Activated naive CD8-positive, alpha-beta T cell treated with anti-CD3 and anti-CD28 coated beads, Interleukin-2, amount 50 U/mL, for 24 hours (primary cell): ENCODE data around the gene ACD.
A peak's percentile ranks its signal among the peaks of the same experiment; 100 is the strongest.

Experiments
- ATAC-seq: fragments of 150-1000 bp; cut with Tn5 transposase; one replicate; pipeline ENCODE4 v1.10.0; 2021
- DNase-seq: peaks from one replicate; pipeline ENCODE4 v3.0.0; 2021
- H3K27ac Mint-ChIP-seq: one replicate; pipeline ENCODE4 v1.8.0; 2021; ENCODE audit warnings: mild to moderate bottlenecking, mixed read lengths
- H3K27me3 Mint-ChIP-seq: one replicate; pipeline ENCODE4 v1.8.0; 2021; ENCODE audit warnings: mixed read lengths
- H3K36me3 Mint-ChIP-seq: one replicate; pipeline ENCODE4 v1.8.0; 2021; ENCODE audit warnings: low read depth, mixed read lengths
- H3K4me1 Mint-ChIP-seq: one replicate; pipeline ENCODE4 v1.8.0; 2021; ENCODE audit warnings: mixed read lengths
- H3K4me3 Mint-ChIP-seq: one replicate; pipeline ENCODE4 v1.8.0; 2021; ENCODE audit warnings: mild to moderate bottlenecking, moderate library complexity, mixed read lengths
- H3K9me3 Mint-ChIP-seq: one replicate; pipeline ENCODE4 v1.8.0; 2021; ENCODE audit warnings: mixed read lengths

The ACD gene

GRCh38 chr16:67683767-67684166 lies 23.7 kb upstream of the ACD start:
- H3K9me3 Mint-ChIP-seq = no peaks in the 10 kb centered on the region
- no peak for DNase-seq
- peaks cover 15% of the 10 kb centered on the region for H3K36me3 Mint-ChIP-seq
- no peaks in the 10 kb centered on the region for H3K27me3 Mint-ChIP-seq
- H3K4me3 Mint-ChIP-seq = no peak overlapping the region
- no peak for ATAC-seq
- H3K27ac Mint-ChIP-seq = no peak overlapping the region
- H3K4me1 Mint-ChIP-seq = peaks cover 3% of the 10 kb centered on the region

- ATAC-seq (no peak), DNase-seq (no peak)
- H3K27me3 Mint-ChIP-seq = no peaks in the 10 kb centered on the region
- H3K9me3 Mint-ChIP-seq = no peaks in the 10 kb centered on the region
- H3K36me3 Mint-ChIP-seq = peaks cover 10% of the 10 kb centered on the region
- no peak overlapping the region for H3K4me3 Mint-ChIP-seq
- no peak overlapping the region for H3K27ac Mint-ChIP-seq
- H3K4me1 Mint-ChIP-seq = no peaks in the 10 kb centered on the region
These were observed 20.2 kb upstream of the ACD start for GRCh38 chr16:67679935-67680897.

- no peak overlapping the region for H3K27ac Mint-ChIP-seq
- H3K9me3 Mint-ChIP-seq = no peaks in the 10 kb centered on the region
- no peaks in the 10 kb centered on the region for H3K4me1 Mint-ChIP-seq
- ATAC-seq (no peak), DNase-seq (no peak)
- no peaks in the 10 kb centered on the region for H3K27me3 Mint-ChIP-seq
- H3K4me3 Mint-ChIP-seq = no peak overlapping the region
- H3K36me3 Mint-ChIP-seq = peaks cover 5% of the 10 kb centered on the region
These were observed 18.4 kb upstream of the ACD start for GRCh38 chr16:67678354-67679023.

GRCh38 chr16:67677712-67678111 lies 17.7 kb upstream of the ACD start:
- DNase-seq (no peak), ATAC-seq (no peak)
- no peak overlapping the region for H3K4me3 Mint-ChIP-seq
- no peaks in the 10 kb centered on the region for H3K4me1 Mint-ChIP-seq
- no peaks in the 10 kb centered on the region for H3K9me3 Mint-ChIP-seq
- no peak overlapping the region for H3K27ac Mint-ChIP-seq
- H3K36me3 Mint-ChIP-seq = peaks cover 3% of the 10 kb centered on the region
- H3K27me3 Mint-ChIP-seq = no peaks in the 10 kb centered on the region

- Mint-ChIP-seq H3K27ac (no peak overlapping the region), H3K27me3 (no peaks in the 10 kb centered on the region), H3K9me3 (no peaks in the 10 kb centered on the region), H3K36me3 (peaks cover 3% of the 10 kb centered on the region), H3K4me1 (no peaks in the 10 kb centered on the region), H3K4me3 (no peak overlapping the region)
- DNase-seq (no peak), ATAC-seq (no peak)
These were observed 16.9 kb upstream of the ACD start for GRCh38 chr16:67676939-67677338.

GRCh38 chr16:67676516-67676915 lies 16.5 kb upstream of the ACD start:
- DNase-seq (no peak), ATAC-seq (no peak)
- Mint-ChIP-seq H3K9me3 (no peaks in the 10 kb centered on the region), H3K4me3 (no peak overlapping the region), H3K27ac (no peak overlapping the region), H3K4me1 (no peaks in the 10 kb centered on the region), H3K27me3 (no peaks in the 10 kb centered on the region), H3K36me3 (peaks cover 3% of the 10 kb centered on the region)

GRCh38 chr16:67675999-67676398 lies 15.9 kb upstream of the ACD start:
- no peak overlapping the region for H3K27ac Mint-ChIP-seq

GRCh38 chr16:67675579-67675935 lies 15.5 kb upstream of the ACD start:
- no peaks in the 10 kb centered on the region for H3K9me3 Mint-ChIP-seq
- no peaks in the 10 kb centered on the region for H3K36me3 Mint-ChIP-seq
- no peak for DNase-seq
- no peaks in the 10 kb centered on the region for H3K4me1 Mint-ChIP-seq
- H3K27me3 Mint-ChIP-seq = no peaks in the 10 kb centered on the region
- no peak overlapping the region for H3K4me3 Mint-ChIP-seq
- H3K27ac Mint-ChIP-seq = no peak overlapping the region
- ATAC-seq = no peak

More at GRCh38 chr16:67675999-67676398, 15.9 kb upstream of the ACD start:
- Mint-ChIP-seq H3K9me3 (no peaks in the 10 kb centered on the region), H3K36me3 (peaks cover 2% of the 10 kb centered on the region), H3K4me3 (no peak overlapping the region), H3K4me1 (no peaks in the 10 kb centered on the region), H3K27me3 (no peaks in the 10 kb centered on the region)
- no peak for DNase-seq
- ATAC-seq = no peak

GRCh38 chr16:67674851-67675578 lies 15.0 kb upstream of the ACD start:
- Mint-ChIP-seq H3K4me3 (no peak overlapping the region), H3K27me3 (no peaks in the 10 kb centered on the region), H3K4me1 (no peaks in the 10 kb centered on the region), H3K27ac (no peak overlapping the region), H3K9me3 (no peaks in the 10 kb centered on the region), H3K36me3 (no peaks in the 10 kb centered on the region)
- DNase-seq = no peak
- peak; percentile 21 for ATAC-seq

GRCh38 chr16:67673712-67674580 lies 13.9 kb upstream of the ACD start:
- DNase-seq (no peak), ATAC-seq (no peak)
- H3K4me1 Mint-ChIP-seq = peaks cover 3% of the 10 kb centered on the region
- H3K36me3 Mint-ChIP-seq = no peaks in the 10 kb centered on the region
- no peaks in the 10 kb centered on the region for H3K27me3 Mint-ChIP-seq
- no peak overlapping the region for H3K27ac Mint-ChIP-seq
- no peaks in the 10 kb centered on the region for H3K9me3 Mint-ChIP-seq
- no peak overlapping the region for H3K4me3 Mint-ChIP-seq

- H3K27me3 Mint-ChIP-seq = no peaks in the 10 kb centered on the region
- no peak for ATAC-seq
- H3K9me3 Mint-ChIP-seq = no peaks in the 10 kb centered on the region
- no peaks in the 10 kb centered on the region for H3K36me3 Mint-ChIP-seq
- peak; percentile 62 for DNase-seq
- peaks cover 9% of the 10 kb centered on the region for H3K4me1 Mint-ChIP-seq
- H3K27ac Mint-ChIP-seq = no peak overlapping the region
- no peak overlapping the region for H3K4me3 Mint-ChIP-seq
These were observed 12.9 kb upstream of the ACD start for GRCh38 chr16:67672739-67673662.

GRCh38 chr16:67672306-67672705 lies 12.2 kb upstream of the ACD start:
- no peak overlapping the region for H3K27ac Mint-ChIP-seq
- no peaks in the 10 kb centered on the region for H3K9me3 Mint-ChIP-seq

GRCh38 chr16:67669499-67670101 lies 9.5 kb upstream of the ACD start:
- no peak overlapping the region for H3K4me3 Mint-ChIP-seq
- DNase-seq = no peak
- no peak for ATAC-seq
- no peak overlapping the region for H3K27ac Mint-ChIP-seq
- H3K36me3 Mint-ChIP-seq = peaks cover 2% of the 10 kb centered on the region
- H3K9me3 Mint-ChIP-seq = no peaks in the 10 kb centered on the region
- peaks cover 25% of the 10 kb centered on the region for H3K4me1 Mint-ChIP-seq
- no peaks in the 10 kb centered on the region for H3K27me3 Mint-ChIP-seq

More at GRCh38 chr16:67672306-67672705, 12.2 kb upstream of the ACD start:
- no peak for ATAC-seq
- Mint-ChIP-seq H3K4me3 (no peak overlapping the region), H3K27me3 (no peaks in the 10 kb centered on the region), H3K4me1 (peaks cover 16% of the 10 kb centered on the region), H3K36me3 (no peaks in the 10 kb centered on the region)
- no peak for DNase-seq
